AG04450 (cell line): Measurements from ENCODE around the gene ABHD1. TPM values are rescaled to one million over a fixed set of nuclear protein-coding genes. Genes with fewer than 3 reads are reported as not detected.
"Not testable (repeated sequence)": the region's sequence is repeated elsewhere in the genome, so short reads cannot be mapped to it uniquely, and the experiment has no call there.

Experiments
- CTCF ChIA-PET: fragments of 300-600, 350-600 bp; formaldehyde crosslinking; extraction: SDS; loops from one replicate; lab custom pipeline; 2022; ENCODE audit warnings: antibody characterized with exemption, inconsistent platforms; lab: Charles Lee
- POLR2A ChIA-PET: fragments of 350-600 bp; formaldehyde crosslinking; extraction: SDS; loops from one replicate; lab custom pipeline; 2021; ENCODE audit warnings: antibody characterized with exemption, inconsistent platforms; lab: Yijun Ruan, JAX
- DNase-seq: peaks from one replicate; pipeline ENCODE4 v3.0.0-alpha.2; 2011; ENCODE audit warnings: low read depth, low spot score
- H3K27ac ChIP-seq: one replicate; pipeline ENCODE4 v1.5.1; 2012; ENCODE audit warnings: low read depth, low read length, control low read depth
- H3K27me3 ChIP-seq: one replicate; pipeline ENCODE4 v1.6.0; 2012; ENCODE audit warnings: low read length; ENCODE audit not compliant: control insufficient read depth, insufficient read depth
- H3K4me3 ChIP-seq: 2 replicates; pipeline ENCODE4 v1.5.1; 2011; ENCODE audit warnings: mild to moderate bottlenecking, low read depth, low read length, control low read depth
- H3K9me3 ChIP-seq: 2 replicates; pipeline ENCODE4 v1.5.1; 2012; ENCODE audit warnings: low read length; ENCODE audit not compliant: control insufficient read depth, insufficient read depth
- polyA minus RNA-seq: library from RNA; depleted of rRNA, polyadenylated mRNA; stranded (reverse); fragments of >200 nt; gene quantifications from 2 replicates; pipeline ENCODE4 v1.2.3, GENCODE V29; 2011; rRNA and poly(A)+ RNA removed
- polyA plus RNA-seq: library from polyadenylated mRNA; depleted of rRNA; stranded (reverse); fragments of >200 nt; gene quantifications from 2 replicates; pipeline ENCODE4 v1.2.3, GENCODE V29; 2011; rRNA removed
- TF ChIP-seq, protein P1 (sequence below): IDR thresholded peaks from 2 replicates; pipeline ENCODE4 v1.5.1; 2011; ENCODE audit warnings: low read depth, low read length, control low read depth, inconsistent platforms

Gene ABHD1
- polyA plus RNA-seq: 0.10 TPM in 1 of 2 replicates, not detected in the other
- polyA minus RNA-seq: 0.60 TPM in 1 of 2 replicates, not detected in the other

DNA sequence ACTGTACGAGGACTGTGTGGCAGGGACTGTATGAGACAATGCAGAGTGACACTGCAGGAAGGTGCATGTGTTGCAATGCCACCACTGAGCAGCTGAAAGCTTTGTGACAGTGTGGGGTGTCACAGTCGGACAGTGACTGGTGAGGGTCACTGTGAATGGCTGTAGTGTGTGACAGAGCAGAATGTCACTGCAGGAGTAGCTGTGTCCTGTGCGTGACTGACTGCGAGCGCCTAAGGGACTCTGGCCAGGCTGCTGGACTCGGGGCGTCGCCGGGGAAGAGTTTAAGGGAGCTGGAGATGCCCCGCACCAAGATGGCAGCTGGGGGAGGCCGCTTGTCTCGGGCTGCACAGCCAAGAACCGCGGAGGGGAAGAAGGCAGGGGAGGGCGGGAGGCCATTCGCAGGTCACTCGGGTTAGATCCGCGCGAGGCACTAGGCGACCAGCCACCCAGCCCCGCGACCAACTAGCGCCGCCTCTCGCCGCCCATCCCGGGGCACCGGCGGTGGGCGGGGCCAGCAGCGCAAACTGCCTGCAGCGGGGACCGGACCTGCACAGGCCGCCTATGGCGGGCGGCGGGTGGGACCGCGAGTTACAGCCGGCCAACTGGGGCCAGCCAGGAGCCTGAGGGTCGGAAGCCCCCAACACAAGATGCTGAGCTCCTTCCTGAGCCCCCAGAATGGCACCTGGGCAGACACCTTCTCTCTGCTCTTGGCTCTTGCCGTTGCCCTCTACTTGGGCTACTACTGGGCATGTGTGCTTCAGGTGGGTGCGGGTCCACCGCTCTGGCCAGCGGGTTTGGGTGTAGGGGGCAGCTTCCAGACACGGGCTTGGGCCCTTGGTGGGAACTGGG is at the start of gene ABHD1:
ABHD1 (plus strand) TSS at position 514 of the 849 bp plus-strand sequence; CDS start at position 648, 134 bp downstream.
- CTCF ChIA-PET: interaction anchor here (1.0 to 2.6 kb wide), 5 partner anchors 10 to 156 kb away, joined by 5 to 12 read pairs (median 6); partner anchors contain the start of gene PREB
- DNase-seq: no peak
- POLR2A ChIA-PET: interaction anchor here (1.0 to 1.1 kb wide), 2 partner anchors 10 to 45 kb away, joined by 3 read pairs; partner anchors contain the start of gene EMILIN1

DNA sequence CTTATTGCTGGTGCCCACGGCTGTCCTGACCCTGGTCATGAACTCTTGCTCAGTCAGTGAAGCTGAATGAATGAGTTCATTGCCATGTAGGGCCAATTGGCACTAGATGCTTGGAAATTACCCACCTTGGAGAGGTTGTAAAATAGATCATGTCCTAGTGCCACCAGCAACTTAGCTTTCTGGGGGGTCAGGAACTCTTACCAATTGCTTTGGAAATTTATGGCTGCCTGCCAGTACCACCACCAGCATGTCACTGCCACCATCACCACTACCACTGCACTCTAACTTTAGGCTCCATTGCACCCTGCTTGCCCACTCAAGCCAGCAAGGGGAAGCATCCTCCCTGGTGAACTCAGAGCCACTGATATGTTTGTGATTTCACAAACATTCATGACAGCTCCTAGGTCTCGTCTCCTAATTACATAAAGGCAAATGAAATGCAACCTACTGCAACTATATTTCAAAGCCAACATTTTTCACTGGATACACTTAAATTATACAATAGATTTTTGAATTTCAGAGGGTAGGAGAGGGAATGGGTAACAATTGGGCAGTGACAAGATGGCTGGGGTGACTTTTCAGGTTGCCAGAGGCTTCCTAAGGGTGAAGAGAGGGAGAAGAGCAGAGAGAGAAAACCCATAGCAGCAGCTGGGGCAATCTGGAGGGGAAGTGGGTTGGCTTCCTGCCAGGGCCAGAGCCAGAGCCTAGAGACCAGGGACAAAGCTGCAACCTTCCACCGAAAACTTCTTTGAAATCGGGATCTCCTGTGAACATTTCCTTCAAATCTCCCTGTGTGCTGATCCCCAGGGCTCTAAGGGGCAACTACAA is 48.7 kb upstream of the ABHD1 start:
- H3K27me3 ChIP-seq: no peaks in the 10 kb centered on the region
- no peak for DNase-seq
- ChIA-PET POLR2A (no interaction called here), CTCF (interaction anchor here (0.8 to 1.7 kb wide), 3 partner anchors 12 to 228 kb away, joined by 3 to 5 read pairs (median 3); partner anchors contain the start of gene KHK)
- peaks cover 2% of the 10 kb centered on the region; the same call in 1 of the 2 replicates for H3K9me3 ChIP-seq
- TF ChIP-seq, protein P1, sequence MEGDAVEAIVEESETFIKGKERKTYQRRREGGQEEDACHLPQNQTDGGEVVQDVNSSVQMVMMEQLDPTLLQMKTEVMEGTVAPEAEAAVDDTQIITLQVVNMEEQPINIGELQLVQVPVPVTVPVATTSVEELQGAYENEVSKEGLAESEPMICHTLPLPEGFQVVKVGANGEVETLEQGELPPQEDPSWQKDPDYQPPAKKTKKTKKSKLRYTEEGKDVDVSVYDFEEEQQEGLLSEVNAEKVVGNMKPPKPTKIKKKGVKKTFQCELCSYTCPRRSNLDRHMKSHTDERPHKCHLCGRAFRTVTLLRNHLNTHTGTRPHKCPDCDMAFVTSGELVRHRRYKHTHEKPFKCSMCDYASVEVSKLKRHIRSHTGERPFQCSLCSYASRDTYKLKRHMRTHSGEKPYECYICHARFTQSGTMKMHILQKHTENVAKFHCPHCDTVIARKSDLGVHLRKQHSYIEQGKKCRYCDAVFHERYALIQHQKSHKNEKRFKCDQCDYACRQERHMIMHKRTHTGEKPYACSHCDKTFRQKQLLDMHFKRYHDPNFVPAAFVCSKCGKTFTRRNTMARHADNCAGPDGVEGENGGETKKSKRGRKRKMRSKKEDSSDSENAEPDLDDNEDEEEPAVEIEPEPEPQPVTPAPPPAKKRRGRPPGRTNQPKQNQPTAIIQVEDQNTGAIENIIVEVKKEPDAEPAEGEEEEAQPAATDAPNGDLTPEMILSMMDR: no peak
- peak overlapping the region; percentile 57 for H3K27ac ChIP-seq
- no peak overlapping the region for H3K4me3 ChIP-seq

More for the DNA sequence above, at the start of gene ABHD1:
- Histone ChIP-seq H3K27ac (no peak within 1 kb of the TSS), H3K27me3 (peaks cover 32% of the 10 kb centered on the region), H3K9me3 (no peaks in the 10 kb centered on the region; the same call in 1 of the 2 replicates), H3K4me3 (peak within 1 kb of the TSS; percentile 62)
- TF ChIP-seq, protein P1: no peak

DNA sequence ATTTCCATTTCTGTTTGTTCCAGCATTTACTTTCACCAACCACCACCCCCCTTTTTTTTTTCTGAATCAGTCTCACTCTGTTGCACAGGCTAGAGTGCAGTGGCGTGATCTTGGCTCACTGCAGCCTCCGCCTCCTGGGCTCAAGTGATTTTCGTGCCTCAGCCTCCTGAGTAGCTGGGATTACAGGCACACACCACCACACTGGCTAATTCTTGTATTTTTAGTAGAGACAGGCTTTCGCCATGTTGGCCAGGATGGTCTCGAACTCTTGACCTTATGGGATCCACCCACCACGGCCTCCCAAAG is 48.1 kb upstream of the ABHD1 start:
- H3K9me3 ChIP-seq, DNase-seq, POLR2A ChIA-PET, CTCF ChIA-PET, H3K4me3 ChIP-seq, H3K27me3 ChIP-seq: not testable (repeated sequence)
- peak overlapping the region; percentile 57 for H3K27ac ChIP-seq

DNA sequence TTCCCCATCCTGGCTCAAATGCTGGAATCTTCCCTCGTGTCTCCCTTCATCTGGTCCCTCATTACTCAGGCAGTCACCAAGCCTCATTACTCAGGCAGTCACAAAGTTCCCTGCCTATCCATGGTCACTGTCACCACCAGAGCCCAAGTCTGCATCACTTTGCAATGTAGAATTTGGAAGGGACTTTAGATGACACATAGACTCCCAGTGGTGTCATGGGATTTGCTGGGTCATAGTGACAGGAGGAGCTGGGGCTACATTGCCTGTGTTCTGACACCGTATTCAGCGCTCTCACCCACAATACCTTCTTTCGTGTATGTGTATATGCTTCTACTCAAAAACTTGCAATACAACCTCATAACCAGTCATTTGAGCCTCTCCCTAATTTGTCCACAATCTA is 47.3 kb upstream of the ABHD1 start:
- Histone ChIP-seq H3K27ac (no peak overlapping the region), H3K9me3 (no peaks in the 10 kb centered on the region; the same call in 1 of the 2 replicates), H3K4me3 (no peak overlapping the region), H3K27me3 (no peaks in the 10 kb centered on the region)
- TF ChIP-seq, protein P1: no peak
- CTCF ChIA-PET: no interaction called here
- POLR2A ChIA-PET: no interaction called here
- no peak for DNase-seq

DNA sequence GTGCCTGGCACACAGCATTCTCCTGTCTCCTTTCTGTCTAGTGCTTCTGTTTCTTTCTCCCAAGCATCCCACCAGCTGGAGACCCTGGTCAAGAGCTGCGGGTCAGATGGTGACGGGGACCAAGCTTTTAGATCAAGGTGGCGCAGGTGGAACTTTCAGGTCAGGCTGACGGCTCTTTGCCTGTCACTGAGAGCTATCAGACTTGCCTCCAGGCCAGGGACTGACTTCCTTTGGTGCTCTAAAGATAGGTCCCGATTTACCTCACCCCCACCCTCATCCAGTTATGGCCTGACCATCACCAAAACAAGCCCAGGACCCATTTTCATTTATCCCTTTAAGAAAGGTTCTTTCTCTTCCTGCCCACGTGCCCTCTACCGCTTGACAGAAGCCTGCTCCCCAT is 46.4 kb upstream of the ABHD1 start:
- Histone ChIP-seq H3K27me3 (no peaks in the 10 kb centered on the region), H3K27ac (no peak overlapping the region), H3K4me3 (no peak overlapping the region), H3K9me3 (no peaks in the 10 kb centered on the region; the same call in 1 of the 2 replicates)
- POLR2A ChIA-PET: interaction anchor here (0.6 to 1.0 kb wide), 3 partner anchors 13 to 135 kb away, joined by 3 to 7 read pairs (median 3); partner anchors contain the start of genes ATRAID and SLC5A6
- CTCF ChIA-PET: interaction anchor here (0.6 kb wide), 1 partner anchor 21 kb away, joined by 4 read pairs; no protein-coding TSS in a partner anchor
- DNase-seq: no peak
- TF ChIP-seq, protein P1: no peak
